ENCODE data around the gene NANOS2.

- TF ChIP-seq SMC3 (conservative IDR thresholded peaks at IDR 0.05; ENCODE audit: insufficient read depth, low read depth, low read length) (no peak), ASH1L (IDR thresholded peaks at IDR 0.05; ENCODE audit: borderline replicate concordance, low read depth, partially characterized antibody) (no peak), LARP7 (IDR thresholded peaks at IDR 0.05) (no peak), VEZF1 (CRISPR knock-in tag; IDR thresholded peaks at IDR 0.05) (no peak), SIX5 (IDR thresholded peaks at IDR 0.05; ENCODE audit: borderline replicate concordance in 1 of 2, insufficient read depth in 1 of 2, low read depth in 1 of 2, low read length in 2 of 2) (no peak), JUN (IDR thresholded peaks at IDR 0.05; ENCODE audit: borderline replicate concordance, low read depth, low read length) (no peak), JUN (CRISPR knock-in tag; IDR thresholded peaks at IDR 0.05; ENCODE audit: borderline replicate concordance) (no peak), SPI1 (IDR thresholded peaks at IDR 0.05; ENCODE audit: borderline replicate concordance, low read depth, low read length) (no peak), REST (IDR thresholded peaks at IDR 0.05; ENCODE audit: borderline replicate concordance) (no peak), REST (CRISPR knock-in tag; IDR thresholded peaks at IDR 0.05; ENCODE audit: low read depth) (no peak), GTF2F1 (IDR thresholded peaks at IDR 0.05; ENCODE audit: low read depth, low read length) (no peak), ZNF354B (CRISPR knock-in tag; IDR thresholded peaks at IDR 0.05) (no peak), CHD2 (IDR thresholded peaks at IDR 0.05; ENCODE audit: low read depth, low read length) (no peak), ZNF239 (CRISPR knock-in tag; IDR thresholded peaks at IDR 0.05) (no peak)
- TF ChIP-seq, protein P1, sequence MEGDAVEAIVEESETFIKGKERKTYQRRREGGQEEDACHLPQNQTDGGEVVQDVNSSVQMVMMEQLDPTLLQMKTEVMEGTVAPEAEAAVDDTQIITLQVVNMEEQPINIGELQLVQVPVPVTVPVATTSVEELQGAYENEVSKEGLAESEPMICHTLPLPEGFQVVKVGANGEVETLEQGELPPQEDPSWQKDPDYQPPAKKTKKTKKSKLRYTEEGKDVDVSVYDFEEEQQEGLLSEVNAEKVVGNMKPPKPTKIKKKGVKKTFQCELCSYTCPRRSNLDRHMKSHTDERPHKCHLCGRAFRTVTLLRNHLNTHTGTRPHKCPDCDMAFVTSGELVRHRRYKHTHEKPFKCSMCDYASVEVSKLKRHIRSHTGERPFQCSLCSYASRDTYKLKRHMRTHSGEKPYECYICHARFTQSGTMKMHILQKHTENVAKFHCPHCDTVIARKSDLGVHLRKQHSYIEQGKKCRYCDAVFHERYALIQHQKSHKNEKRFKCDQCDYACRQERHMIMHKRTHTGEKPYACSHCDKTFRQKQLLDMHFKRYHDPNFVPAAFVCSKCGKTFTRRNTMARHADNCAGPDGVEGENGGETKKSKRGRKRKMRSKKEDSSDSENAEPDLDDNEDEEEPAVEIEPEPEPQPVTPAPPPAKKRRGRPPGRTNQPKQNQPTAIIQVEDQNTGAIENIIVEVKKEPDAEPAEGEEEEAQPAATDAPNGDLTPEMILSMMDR (IDR thresholded peaks at IDR 0.05 in 2 of 3, conservative IDR thresholded peaks at IDR 0.05 in 1 of 3; ENCODE audit: insufficient read depth in 2 of 3, low read depth in 1 of 3, low read length in 3 of 3) = no peak
These were observed 39.6 kb upstream of the NANOS2 start for GRCh38 chr19:45954156-45954555.

All from K562 (cell line).